HepG2 (cell line): ENCODE measurements around the gene MAVS. TPM values are rescaled to one million over a fixed set of nuclear protein-coding genes. Genes with fewer than 3 reads are reported as not detected.
A peak's percentile ranks its signal among the peaks of the same experiment; 100 is the strongest.

ENCODE experiments used
- CHD4 ChIP-seq: fragments of 200-600 bp; sonication (generic); IDR thresholded peaks from 2 replicates; pipeline ENCODE4 v1.7.0; 2017; ENCODE audit warnings: mild to moderate bottlenecking, low read length, borderline replicate concordance
- FOSL2 ChIP-seq: sonication (generic); formaldehyde crosslinking; IDR thresholded peaks from 2 replicates; pipeline ENCODE4 v1.4.0; 2020; ENCODE audit warnings: missing genetic modification reagents
- FOXO1 ChIP-seq: sonication (generic); formaldehyde crosslinking; IDR thresholded peaks from 2 replicates; pipeline ENCODE4 v1.4.0; 2020; ENCODE audit warnings: missing genetic modification reagents
- GTF3A ChIP-seq: sonication (generic); formaldehyde crosslinking; conservative IDR thresholded peaks from 2 replicates; pipeline ENCODE4 v1.4.0; 2020; ENCODE audit warnings: mild to moderate bottlenecking, missing genetic modification reagents
- MXI1 ChIP-seq: IDR thresholded peaks from 3 replicates; pipeline ENCODE4 v1.6.1; 2012; ENCODE audit warnings: low read depth, low read length, inconsistent platforms, borderline replicate concordance
- NCOA5 ChIP-seq: sonication (generic); formaldehyde crosslinking; IDR thresholded peaks from 2 replicates; pipeline ENCODE4 v1.4.0; 2020; ENCODE audit warnings: missing genetic modification reagents
- NRL ChIP-seq: sonication (generic); formaldehyde crosslinking; IDR thresholded peaks from 2 replicates; pipeline ENCODE4 v1.5.0; 2020; ENCODE audit warnings: missing genetic modification reagents, mild to moderate bottlenecking, moderate library complexity, borderline replicate concordance
- PHF8 ChIP-seq: sonication (generic); formaldehyde crosslinking; IDR thresholded peaks from 2 replicates; pipeline ENCODE4 v1.5.0; 2020; ENCODE audit warnings: missing genetic modification reagents
- RBFOX2 ChIP-seq: fragments of 200-400 bp; formaldehyde crosslinking; IDR thresholded peaks from 2 replicates; pipeline ENCODE4 v1.6.1; 2017; ENCODE audit warnings: low read depth, mild to moderate bottlenecking, low read length
- SAP130 ChIP-seq: IDR thresholded peaks from 2 replicates; pipeline ENCODE4 v1.6.1; 2016; ENCODE audit warnings: low read depth
- ZKSCAN5 ChIP-seq: sonication (generic); formaldehyde crosslinking; IDR thresholded peaks from 2 replicates; pipeline ENCODE4 v1.5.1; 2020; ENCODE audit warnings: mild to moderate bottlenecking, missing genetic modification reagents
- ZNF30 ChIP-seq: sonication (generic); formaldehyde crosslinking; IDR thresholded peaks from 2 replicates; pipeline ENCODE4 v1.5.0; 2020; ENCODE audit warnings: mild to moderate bottlenecking, missing genetic modification reagents
- ZNF615 ChIP-seq: sonication (generic); formaldehyde crosslinking; IDR thresholded peaks from 2 replicates; pipeline ENCODE4 v1.5.0; 2020; ENCODE audit warnings: mild to moderate bottlenecking, missing genetic modification reagents, borderline replicate concordance
- ZNF75D ChIP-seq: sonication (generic); formaldehyde crosslinking; IDR thresholded peaks from 2 replicates; pipeline ENCODE4 v1.8.1; 2023; ENCODE audit warnings: missing genetic modification reagents, mild to moderate bottlenecking, borderline replicate concordance
- polyA plus RNA-seq, 8 experiments: library from polyadenylated mRNA; depleted of rRNA in 3 of 8; stranded (reverse) in 7 of 8; unstranded in 1 of 8; fragments of >200 nt; fragmentation: Illumina TruSeq in 4 of 8; extraction: Trizol in 4 of 8; gene quantifications; 2 replicates each; pipeline versions ENCODE4 v1.2.1 to v1.2.3, GENCODE V29; 2011 to 2016; ENCODE audit warnings: low read depth in 4 of 8, missing spikeins in 1 of 8, mixed read lengths in 1 of 8; ENCODE audit not compliant: insufficient read depth in 1 of 8
- total RNA-seq, 5 experiments: library from RNA; depleted of rRNA; stranded (reverse); fragments of >200 nt; fragmentation: Illumina TruSeq; extraction: Trizol; gene quantifications; 2 replicates each; pipeline ENCODE4 v1.2.3, GENCODE V29; 2016; ENCODE audit warnings: low read depth in 1 of 5
- TF ChIP-seq, protein P1 (sequence below), 2 experiments: fragments of 450-650 bp in 1 of 2; sonication (generic) in 1 of 2; formaldehyde crosslinking in 1 of 2; IDR thresholded peaks; 2 replicates each; pipeline versions ENCODE4 v1.6.1 to v1.8.0; 2016 to 2022; ENCODE audit warnings: antibody characterized with exemption in 1 of 2, mild to moderate bottlenecking in 1 of 2, missing genetic modification reagents in 1 of 2
- TF ChIP-seq, protein P2 (sequence below): IDR thresholded peaks from 2 replicates; pipeline ENCODE4 v1.6.1; 2016; ENCODE audit warnings: low read depth, control low read depth
- TF ChIP-seq, protein P3 (sequence below): sonication (generic); formaldehyde crosslinking; IDR thresholded peaks from 2 replicates; pipeline ENCODE4 v1.4.0; 2020; ENCODE audit warnings: missing genetic modification reagents

The MAVS gene
- total and polyA plus RNA-seq, 2 of the 13 experiments (the other 11 are each of a cell fraction or from before 2014, with no cell fraction given): 27.3 to 36.6 TPM

GRCh38 chr20:3811467-3812258 is 35.0 kb upstream of the MAVS start (continued):
- TF ChIP-seq, protein P1, sequence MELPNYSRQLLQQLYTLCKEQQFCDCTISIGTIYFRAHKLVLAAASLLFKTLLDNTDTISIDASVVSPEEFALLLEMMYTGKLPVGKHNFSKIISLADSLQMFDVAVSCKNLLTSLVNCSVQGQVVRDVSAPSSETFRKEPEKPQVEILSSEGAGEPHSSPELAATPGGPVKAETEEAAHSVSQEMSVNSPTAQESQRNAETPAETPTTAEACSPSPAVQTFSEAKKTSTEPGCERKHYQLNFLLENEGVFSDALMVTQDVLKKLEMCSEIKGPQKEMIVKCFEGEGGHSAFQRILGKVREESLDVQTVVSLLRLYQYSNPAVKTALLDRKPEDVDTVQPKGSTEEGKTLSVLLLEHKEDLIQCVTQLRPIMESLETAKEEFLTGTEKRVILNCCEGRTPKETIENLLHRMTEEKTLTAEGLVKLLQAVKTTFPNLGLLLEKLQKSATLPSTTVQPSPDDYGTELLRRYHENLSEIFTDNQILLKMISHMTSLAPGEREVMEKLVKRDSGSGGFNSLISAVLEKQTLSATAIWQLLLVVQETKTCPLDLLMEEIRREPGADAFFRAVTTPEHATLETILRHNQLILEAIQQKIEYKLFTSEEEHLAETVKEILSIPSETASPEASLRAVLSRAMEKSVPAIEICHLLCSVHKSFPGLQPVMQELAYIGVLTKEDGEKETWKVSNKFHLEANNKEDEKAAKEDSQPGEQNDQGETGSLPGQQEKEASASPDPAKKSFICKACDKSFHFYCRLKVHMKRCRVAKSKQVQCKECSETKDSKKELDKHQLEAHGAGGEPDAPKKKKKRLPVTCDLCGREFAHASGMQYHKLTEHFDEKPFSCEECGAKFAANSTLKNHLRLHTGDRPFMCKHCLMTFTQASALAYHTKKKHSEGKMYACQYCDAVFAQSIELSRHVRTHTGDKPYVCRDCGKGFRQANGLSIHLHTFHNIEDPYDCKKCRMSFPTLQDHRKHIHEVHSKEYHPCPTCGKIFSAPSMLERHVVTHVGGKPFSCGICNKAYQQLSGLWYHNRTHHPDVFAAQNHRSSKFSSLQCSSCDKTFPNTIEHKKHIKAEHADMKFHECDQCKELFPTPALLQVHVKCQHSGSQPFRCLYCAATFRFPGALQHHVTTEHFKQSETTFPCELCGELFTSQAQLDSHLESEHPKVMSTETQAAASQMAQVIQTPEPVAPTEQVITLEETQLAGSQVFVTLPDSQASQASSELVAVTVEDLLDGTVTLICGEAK (IDR thresholded peaks at IDR 0.05): no peak
- TF ChIP-seq, protein P1 (CRISPR knock-in tag; IDR thresholded peaks at IDR 0.05): peak; percentile 91
- peak; percentile 87; the same call in 1 of the 2 replicates for TF ChIP-seq CHD4
- TF ChIP-seq, protein P2, sequence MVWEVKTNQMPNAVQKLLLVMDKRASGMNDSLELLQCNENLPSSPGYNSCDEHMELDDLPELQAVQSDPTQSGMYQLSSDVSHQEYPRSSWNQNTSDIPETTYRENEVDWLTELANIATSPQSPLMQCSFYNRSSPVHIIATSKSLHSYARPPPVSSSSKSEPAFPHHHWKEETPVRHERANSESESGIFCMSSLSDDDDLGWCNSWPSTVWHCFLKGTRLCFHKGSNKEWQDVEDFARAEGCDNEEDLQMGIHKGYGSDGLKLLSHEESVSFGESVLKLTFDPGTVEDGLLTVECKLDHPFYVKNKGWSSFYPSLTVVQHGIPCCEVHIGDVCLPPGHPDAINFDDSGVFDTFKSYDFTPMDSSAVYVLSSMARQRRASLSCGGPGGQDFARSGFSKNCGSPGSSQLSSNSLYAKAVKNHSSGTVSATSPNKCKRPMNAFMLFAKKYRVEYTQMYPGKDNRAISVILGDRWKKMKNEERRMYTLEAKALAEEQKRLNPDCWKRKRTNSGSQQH (CRISPR knock-in tag): peak; percentile 74; the same call in 1 of the 2 replicates
- no peak for TF ChIP-seq ZNF30 (CRISPR knock-in tag)
- peak; percentile 99 for TF ChIP-seq NRL (CRISPR knock-in tag)
- TF ChIP-seq RBFOX2: peak; percentile 77
- no peak for TF ChIP-seq ZNF75D (CRISPR knock-in tag)
- TF ChIP-seq MXI1: peak; percentile 94; the same call in 2 of the 3 replicates
- peak; percentile 99 for TF ChIP-seq FOSL2 (CRISPR knock-in tag)
- no peak; the same call in 1 of the 2 replicates for TF ChIP-seq ZKSCAN5 (CRISPR knock-in tag)
- TF ChIP-seq GTF3A: 0 out of 2 replicates have a peak, but pooled peaks have one; percentile 34
- TF ChIP-seq FOXO1 (CRISPR knock-in tag): peak; percentile 66; the same call in 1 of the 2 replicates
- TF ChIP-seq, protein P3, sequence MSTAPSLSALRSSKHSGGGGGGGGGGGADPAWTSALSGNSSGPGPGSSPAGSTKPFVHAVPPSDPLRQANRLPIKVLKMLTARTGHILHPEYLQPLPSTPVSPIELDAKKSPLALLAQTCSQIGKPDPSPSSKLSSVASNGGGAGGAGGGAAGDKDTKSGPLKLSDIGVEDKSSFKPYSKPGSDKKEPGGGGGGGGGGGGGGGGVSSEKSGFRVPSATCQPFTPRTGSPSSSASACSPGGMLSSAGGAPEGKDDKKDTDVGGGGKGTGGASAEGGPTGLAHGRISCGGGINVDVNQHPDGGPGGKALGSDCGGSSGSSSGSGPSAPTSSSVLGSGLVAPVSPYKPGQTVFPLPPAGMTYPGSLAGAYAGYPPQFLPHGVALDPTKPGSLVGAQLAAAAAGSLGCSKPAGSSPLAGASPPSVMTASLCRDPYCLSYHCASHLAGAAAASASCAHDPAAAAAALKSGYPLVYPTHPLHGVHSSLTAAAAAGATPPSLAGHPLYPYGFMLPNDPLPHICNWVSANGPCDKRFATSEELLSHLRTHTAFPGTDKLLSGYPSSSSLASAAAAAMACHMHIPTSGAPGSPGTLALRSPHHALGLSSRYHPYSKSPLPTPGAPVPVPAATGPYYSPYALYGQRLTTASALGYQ: peak; percentile 90
- no peak for TF ChIP-seq ZNF615
- peak; percentile 99 for TF ChIP-seq SAP130
- peak; percentile 60 for TF ChIP-seq PHF8 (CRISPR knock-in tag)
- no peak for TF ChIP-seq NCOA5 (CRISPR knock-in tag)
